ENCODE results near the gene GAB2. TPM values are rescaled to one million over a fixed set of nuclear protein-coding genes. Genes with fewer than 3 reads are reported as not detected.
A peak's percentile ranks its signal among the peaks of the same experiment; 100 is the strongest.

The GAB2 gene
- total RNA-seq, 4 donors from 2014 or later = 8.1 to 18.1 (median 13.4) TPM

DNA sequence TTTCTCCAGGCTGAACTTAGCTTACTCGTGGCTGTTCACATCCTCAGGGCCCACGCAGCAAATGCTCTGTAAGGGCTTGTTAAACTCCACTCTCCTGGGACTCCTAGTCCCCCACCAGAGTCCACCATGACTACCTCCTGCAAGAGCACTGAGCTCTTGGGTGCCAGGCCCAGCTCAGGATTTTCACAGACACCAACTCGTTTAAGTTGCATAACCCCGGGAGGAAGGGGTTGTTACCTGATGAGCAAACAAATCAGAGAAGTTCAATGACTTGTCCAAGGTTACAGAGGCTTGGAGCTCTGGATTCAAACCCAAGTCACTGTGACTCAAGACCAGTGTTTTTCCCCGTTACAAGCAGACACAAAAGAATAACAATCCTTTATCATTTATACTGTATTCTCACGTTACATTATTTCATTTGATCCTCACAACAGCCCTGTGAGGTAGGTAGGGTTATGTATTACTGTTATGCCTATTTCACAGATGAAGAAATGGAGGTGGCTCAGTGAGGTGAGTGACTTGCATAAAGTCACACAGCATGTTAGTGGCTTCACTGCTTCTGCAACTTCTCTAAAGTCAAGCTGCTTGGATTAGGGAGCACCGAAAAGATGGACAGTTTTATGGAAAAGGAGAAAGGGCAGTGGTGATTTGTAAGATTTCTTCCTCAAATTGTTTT lies 246.6 kb downstream of the GAB2 start:
- intact Hi-C loops (cut with DNase I) = no loop called here
- 74 to 81% methylated on average over 7 of the region's 7 CpGs for WGBS, 2 donors

GRCh38 chr11:78170413-78170812 lies 247.2 kb downstream of the GAB2 start:
- H3K9me3 ChIP-seq = no peaks in the 10 kb centered on the region
- DNase-seq = no peak
- H3K27me3 ChIP-seq = no peaks in the 10 kb centered on the region
- intact Hi-C loops (cut with DNase I) = no loop called here
- 91% methylated on average over 11 of the region's 11 CpGs for WGBS, 2 donors
- no peak overlapping the region for H3K4me3 ChIP-seq (replicated peaks in 1 of 3)
- TF ChIP-seq, protein P1, sequence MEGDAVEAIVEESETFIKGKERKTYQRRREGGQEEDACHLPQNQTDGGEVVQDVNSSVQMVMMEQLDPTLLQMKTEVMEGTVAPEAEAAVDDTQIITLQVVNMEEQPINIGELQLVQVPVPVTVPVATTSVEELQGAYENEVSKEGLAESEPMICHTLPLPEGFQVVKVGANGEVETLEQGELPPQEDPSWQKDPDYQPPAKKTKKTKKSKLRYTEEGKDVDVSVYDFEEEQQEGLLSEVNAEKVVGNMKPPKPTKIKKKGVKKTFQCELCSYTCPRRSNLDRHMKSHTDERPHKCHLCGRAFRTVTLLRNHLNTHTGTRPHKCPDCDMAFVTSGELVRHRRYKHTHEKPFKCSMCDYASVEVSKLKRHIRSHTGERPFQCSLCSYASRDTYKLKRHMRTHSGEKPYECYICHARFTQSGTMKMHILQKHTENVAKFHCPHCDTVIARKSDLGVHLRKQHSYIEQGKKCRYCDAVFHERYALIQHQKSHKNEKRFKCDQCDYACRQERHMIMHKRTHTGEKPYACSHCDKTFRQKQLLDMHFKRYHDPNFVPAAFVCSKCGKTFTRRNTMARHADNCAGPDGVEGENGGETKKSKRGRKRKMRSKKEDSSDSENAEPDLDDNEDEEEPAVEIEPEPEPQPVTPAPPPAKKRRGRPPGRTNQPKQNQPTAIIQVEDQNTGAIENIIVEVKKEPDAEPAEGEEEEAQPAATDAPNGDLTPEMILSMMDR (IDR thresholded peaks at IDR 0.05) = no peak
- TF ChIP-seq POLR2A (IDR thresholded peaks at IDR 0.05) = no peak
- H3K36me3 ChIP-seq = peaks cover 0 to 13% of the 10 kb centered on the region in 2 donors
- peaks cover 22 to 34% of the 10 kb centered on the region in 2 donors for H3K4me1 ChIP-seq
- peak overlapping the region; percentile 97 to 99 (median 98) for H3K27ac ChIP-seq

More for the DNA sequence above, 246.6 kb downstream of the GAB2 start:
- no peak overlapping the region for H3K4me3 ChIP-seq (replicated peaks in 1 of 3)
- no peaks in the 10 kb centered on the region for H3K9me3 ChIP-seq
- peaks cover 22 to 34% of the 10 kb centered on the region in 2 donors for H3K4me1 ChIP-seq
- peak overlapping the region in 2 of 3 donors; percentile 97 to 99 for H3K27ac ChIP-seq
- H3K27me3 ChIP-seq = no peaks in the 10 kb centered on the region
- DNase-seq = no peak
- no peak for TF ChIP-seq POLR2A (IDR thresholded peaks at IDR 0.05)
- TF ChIP-seq, protein P1 (IDR thresholded peaks at IDR 0.05) = no peak
- H3K36me3 ChIP-seq = peaks cover 0 to 13% of the 10 kb centered on the region in 2 donors

DNA sequence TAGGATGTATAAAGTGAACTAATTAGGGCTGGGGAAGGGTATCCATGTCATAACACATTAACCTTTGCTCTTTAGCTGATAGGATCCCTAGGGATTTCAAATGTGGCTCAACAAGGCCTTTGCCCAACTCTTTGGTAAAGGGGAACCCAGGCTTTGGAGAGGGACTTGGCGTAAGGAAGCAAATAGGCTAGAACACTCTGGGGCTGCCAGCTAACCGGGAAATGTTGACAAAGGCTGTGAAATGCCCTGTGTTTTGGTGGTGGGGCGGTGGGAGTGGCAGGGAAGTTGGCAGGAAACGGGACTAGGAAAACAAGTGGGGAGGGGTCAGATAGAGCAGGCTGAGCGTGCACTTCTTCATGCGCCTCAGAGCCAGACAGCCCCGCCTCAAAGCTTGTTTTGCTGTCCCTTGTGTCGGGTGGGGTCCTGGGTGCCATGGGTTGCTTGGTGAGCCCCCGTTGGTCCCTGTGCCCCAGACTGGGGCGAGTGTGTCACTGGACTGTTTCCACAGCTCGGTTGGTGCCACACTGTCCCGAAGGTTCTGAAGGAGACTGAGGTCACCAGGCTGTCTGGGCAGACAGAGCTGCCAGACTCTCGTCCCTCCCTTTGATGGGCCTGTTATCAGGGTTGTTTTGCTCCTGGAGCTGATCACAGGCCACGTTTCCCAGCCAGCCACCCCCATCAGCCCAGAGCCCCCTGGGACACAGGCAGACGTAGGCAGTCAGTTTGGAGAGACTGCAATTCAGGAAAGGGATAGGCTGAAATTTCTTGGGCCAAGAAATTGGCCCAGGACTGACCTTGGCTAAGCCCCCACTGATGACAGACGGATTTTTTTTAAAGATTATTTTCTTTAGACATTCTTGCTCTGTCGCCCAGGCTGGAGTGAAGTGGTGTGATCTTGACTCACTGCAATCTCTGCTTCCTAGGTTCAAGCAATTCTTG lies 248.8 kb downstream of the GAB2 start:
- peak; percentile 92 for DNase-seq
- TF ChIP-seq POLR2A (IDR thresholded peaks at IDR 0.05) = peak in 1 of 2 donors; percentile 67
- TF ChIP-seq, protein P1 (IDR thresholded peaks at IDR 0.05) = no peak
- no peak overlapping the region for H3K4me3 ChIP-seq (replicated peaks in 1 of 3)
- no peaks in the 10 kb centered on the region for H3K9me3 ChIP-seq
- intact Hi-C loops (cut with DNase I) = no loop called here
- peaks cover 0 to 8% of the 10 kb centered on the region in 2 donors for H3K36me3 ChIP-seq
- no peaks in the 10 kb centered on the region for H3K27me3 ChIP-seq
- WGBS, 2 donors = 14 to 18% methylated on average over 14 to 17 of the region's 17 CpGs
- H3K4me1 ChIP-seq = peaks cover 22 to 39% of the 10 kb centered on the region in 2 donors
- H3K27ac ChIP-seq = peak overlapping the region; percentile 97 to 99 (median 98)

DNA sequence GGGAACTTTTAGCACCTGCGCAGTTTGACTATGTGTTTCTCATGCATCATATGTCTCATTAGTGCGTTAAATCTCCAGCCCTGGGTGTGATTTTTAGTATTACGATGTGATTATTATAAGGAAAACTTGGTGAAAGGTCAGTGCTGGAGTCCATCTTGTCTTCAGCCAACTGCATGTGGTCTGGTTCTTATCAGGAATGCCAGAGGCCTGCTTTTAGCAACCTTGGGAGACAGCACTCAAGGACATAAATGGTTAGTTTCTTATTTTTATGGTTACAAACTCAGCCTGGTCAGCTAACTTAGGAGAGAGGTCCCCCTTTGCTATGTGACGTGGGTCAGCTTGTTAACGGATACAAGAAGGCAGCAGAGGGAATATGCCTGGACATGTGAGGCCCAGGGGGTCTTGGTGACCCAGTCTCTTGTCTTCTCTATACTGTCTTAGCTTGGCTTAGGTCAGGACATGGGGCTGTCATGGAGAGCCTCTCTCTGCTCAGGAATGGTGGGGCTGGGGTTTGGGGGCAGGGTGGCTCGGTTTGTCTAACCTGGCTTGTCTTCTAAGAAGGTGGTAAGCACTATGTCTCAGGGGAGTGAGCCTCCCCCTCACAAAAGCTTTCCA lies 250.7 kb downstream of the GAB2 start:
- intact Hi-C loops (cut with DNase I) = no loop called here
- no peak for DNase-seq

More for the DNA sequence above, 250.7 kb downstream of the GAB2 start:
- Histone ChIP-seq H3K36me3 (no peaks in the 10 kb centered on the region), H3K9me3 (no peaks in the 10 kb centered on the region), H3K27me3 (no peaks in the 10 kb centered on the region), H3K27ac (peak overlapping the region in 2 of 3 donors; percentile 32 to 99), H3K4me1 (peaks cover 22 to 58% of the 10 kb centered on the region in 2 donors), H3K4me3 (replicated peaks in 1 of 3) (no peak overlapping the region)
- TF ChIP-seq, protein P1 (IDR thresholded peaks at IDR 0.05) = no peak
- no peak for TF ChIP-seq POLR2A (IDR thresholded peaks at IDR 0.05)
- WGBS, 2 donors = 90 to 92% methylated on average over 6 of the region's 6 CpGs

Other genes with a start within 250 kb of the GAB2 start
- 10 to 100 TPM; 16.6 to 23.4 (median 17.0) TPM for gene KCTD21, start 229.2 kb downstream of the GAB2 start, total RNA-seq
- gene USP35, start 228.9 kb downstream of the GAB2 start, total RNA-seq = 10 to 100 TPM; 13.5 to 18.1 (median 14.3) TPM
- gene NARS2, start 157.0 kb upstream of the GAB2 start, total RNA-seq = 10 to 100 TPM; 17.1 to 23.6 (median 22.5) TPM

Data from thyroid gland (tissue), 4 donors.